KMS-11 (cell line): ENCODE results near the gene CTDP1.

ENCODE experiments used
- H2AFZ ChIP-seq: fragments of 200-600 bp; sonication (generic); 2 replicates; pipeline ENCODE4 v1.6.1; 2016; ENCODE audit warnings: antibody characterized with exemption, mixed run types, low read depth
- H3K27ac ChIP-seq: fragments of 200-600 bp; sonication (generic); 2 replicates; pipeline ENCODE4 v1.6.1; 2016; ENCODE audit warnings: mild to moderate bottlenecking, mixed run types
- H3K27me3 ChIP-seq: fragments of 200-600 bp; sonication (generic); 2 replicates; pipeline ENCODE4 v1.6.1; 2017; ENCODE audit warnings: mild to moderate bottlenecking, low read depth, mixed run types, moderate library complexity; ENCODE audit not compliant: insufficient read depth
- H3K36me3 ChIP-seq: fragments of 200-600 bp; sonication (generic); 2 replicates; pipeline ENCODE4 v1.6.1; 2017; ENCODE audit warnings: mild to moderate bottlenecking, mixed run types; ENCODE audit not compliant: insufficient read depth
- H3K4me1 ChIP-seq: fragments of 200-600 bp; sonication (generic); 2 replicates; pipeline ENCODE4 v1.6.1; 2016; ENCODE audit warnings: mild to moderate bottlenecking, low read depth, mixed run types; ENCODE audit not compliant: poor library complexity, severe bottlenecking
- H3K4me2 ChIP-seq: fragments of 200-600 bp; sonication (generic); 2 replicates; pipeline ENCODE4 v1.7.0; 2016; ENCODE audit warnings: mild to moderate bottlenecking, mixed run types
- H3K4me3 ChIP-seq: fragments of 200-600 bp; sonication (generic); IDR thresholded peaks from 2 replicates; pipeline ENCODE4 v1.6.1; 2017; ENCODE audit warnings: low read depth, low read length, mixed read lengths; ENCODE audit not compliant: insufficient read depth
- H3K79me2 ChIP-seq: fragments of 200-600 bp; sonication (generic); 2 replicates; pipeline ENCODE4 v1.6.1; 2016; ENCODE audit warnings: low read depth, mixed run types; ENCODE audit not compliant: insufficient read depth
- H3K9ac ChIP-seq: fragments of 200-600 bp; sonication (generic); 2 replicates; pipeline ENCODE4 v1.6.1; 2016; ENCODE audit warnings: mild to moderate bottlenecking, mixed run types
- H4K20me1 ChIP-seq: fragments of 200-600 bp; sonication (generic); 2 replicates; pipeline ENCODE4 v1.6.1; 2016; ENCODE audit warnings: mild to moderate bottlenecking, mixed run types; ENCODE audit not compliant: insufficient read depth
- TF ChIP-seq, protein P1 (sequence below): fragments of 200-600 bp; sonication (generic); conservative IDR thresholded peaks from 2 replicates; pipeline ENCODE4 v1.6.1; 2017; ENCODE audit warnings: low read depth, mild to moderate bottlenecking, antibody characterized with exemption, low read length, moderate library complexity, mixed read lengths

The CTDP1 gene

GRCh38 chr18:79736846-79737245 lies 57.2 kb downstream of the CTDP1 start:
- Histone ChIP-seq H3K27me3 (no peaks in the 10 kb centered on the region), H3K4me3 (no peak overlapping the region), H4K20me1 (no peaks in the 10 kb centered on the region), H3K27ac (no peak overlapping the region), H2AFZ (no peak overlapping the region), H3K4me2 (no peak overlapping the region), H3K79me2 (no peaks in the 10 kb centered on the region), H3K4me1 (no peaks in the 10 kb centered on the region), H3K36me3 (peaks cover 24% of the 10 kb centered on the region; the same call in 1 of the 2 replicates), H3K9ac (no peak overlapping the region)
- TF ChIP-seq, protein P1, sequence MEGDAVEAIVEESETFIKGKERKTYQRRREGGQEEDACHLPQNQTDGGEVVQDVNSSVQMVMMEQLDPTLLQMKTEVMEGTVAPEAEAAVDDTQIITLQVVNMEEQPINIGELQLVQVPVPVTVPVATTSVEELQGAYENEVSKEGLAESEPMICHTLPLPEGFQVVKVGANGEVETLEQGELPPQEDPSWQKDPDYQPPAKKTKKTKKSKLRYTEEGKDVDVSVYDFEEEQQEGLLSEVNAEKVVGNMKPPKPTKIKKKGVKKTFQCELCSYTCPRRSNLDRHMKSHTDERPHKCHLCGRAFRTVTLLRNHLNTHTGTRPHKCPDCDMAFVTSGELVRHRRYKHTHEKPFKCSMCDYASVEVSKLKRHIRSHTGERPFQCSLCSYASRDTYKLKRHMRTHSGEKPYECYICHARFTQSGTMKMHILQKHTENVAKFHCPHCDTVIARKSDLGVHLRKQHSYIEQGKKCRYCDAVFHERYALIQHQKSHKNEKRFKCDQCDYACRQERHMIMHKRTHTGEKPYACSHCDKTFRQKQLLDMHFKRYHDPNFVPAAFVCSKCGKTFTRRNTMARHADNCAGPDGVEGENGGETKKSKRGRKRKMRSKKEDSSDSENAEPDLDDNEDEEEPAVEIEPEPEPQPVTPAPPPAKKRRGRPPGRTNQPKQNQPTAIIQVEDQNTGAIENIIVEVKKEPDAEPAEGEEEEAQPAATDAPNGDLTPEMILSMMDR = no peak

GRCh38 chr18:79737426-79737825 lies 57.8 kb downstream of the CTDP1 start:
- TF ChIP-seq, protein P1 = no peak
- Histone ChIP-seq H3K36me3 (peaks cover 21% of the 10 kb centered on the region; the same call in 1 of the 2 replicates), H4K20me1 (no peaks in the 10 kb centered on the region), H3K27me3 (no peaks in the 10 kb centered on the region), H2AFZ (no peak overlapping the region), H3K79me2 (no peaks in the 10 kb centered on the region), H3K4me2 (no peak overlapping the region), H3K27ac (no peak overlapping the region), H3K9ac (no peak overlapping the region), H3K4me3 (no peak overlapping the region), H3K4me1 (no peaks in the 10 kb centered on the region)

DNA sequence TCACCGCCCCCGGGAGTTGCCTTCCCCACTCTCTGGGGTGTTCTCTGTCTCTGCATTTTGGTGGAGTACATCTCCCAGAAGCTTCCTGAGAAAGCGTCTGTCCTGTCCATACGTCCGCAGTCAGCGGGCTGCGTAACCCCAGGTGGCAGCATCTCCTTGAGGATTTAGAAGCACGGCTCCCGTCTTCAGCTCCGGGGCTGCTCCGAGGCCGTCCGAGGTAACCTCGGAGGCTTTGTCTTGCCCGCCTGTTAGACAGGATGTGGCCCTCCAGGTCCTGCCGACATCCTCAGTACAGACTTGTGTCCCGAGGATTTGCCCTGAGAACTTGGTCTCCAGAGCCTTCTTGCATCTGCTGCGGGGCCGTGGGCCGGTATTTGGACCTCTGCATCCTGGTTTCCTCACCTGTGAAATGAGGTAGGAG lies 58.4 kb downstream of the CTDP1 start:
- Histone ChIP-seq H3K27ac (no peak overlapping the region), H3K79me2 (no peaks in the 10 kb centered on the region), H3K4me3 (no peak overlapping the region), H3K9ac (no peak overlapping the region), H3K36me3 (peaks cover 17% of the 10 kb centered on the region; the same call in 1 of the 2 replicates), H3K4me2 (no peak overlapping the region), H4K20me1 (no peaks in the 10 kb centered on the region), H3K27me3 (no peaks in the 10 kb centered on the region), H3K4me1 (no peaks in the 10 kb centered on the region), H2AFZ (no peak overlapping the region)
- TF ChIP-seq, protein P1 = no peak

DNA sequence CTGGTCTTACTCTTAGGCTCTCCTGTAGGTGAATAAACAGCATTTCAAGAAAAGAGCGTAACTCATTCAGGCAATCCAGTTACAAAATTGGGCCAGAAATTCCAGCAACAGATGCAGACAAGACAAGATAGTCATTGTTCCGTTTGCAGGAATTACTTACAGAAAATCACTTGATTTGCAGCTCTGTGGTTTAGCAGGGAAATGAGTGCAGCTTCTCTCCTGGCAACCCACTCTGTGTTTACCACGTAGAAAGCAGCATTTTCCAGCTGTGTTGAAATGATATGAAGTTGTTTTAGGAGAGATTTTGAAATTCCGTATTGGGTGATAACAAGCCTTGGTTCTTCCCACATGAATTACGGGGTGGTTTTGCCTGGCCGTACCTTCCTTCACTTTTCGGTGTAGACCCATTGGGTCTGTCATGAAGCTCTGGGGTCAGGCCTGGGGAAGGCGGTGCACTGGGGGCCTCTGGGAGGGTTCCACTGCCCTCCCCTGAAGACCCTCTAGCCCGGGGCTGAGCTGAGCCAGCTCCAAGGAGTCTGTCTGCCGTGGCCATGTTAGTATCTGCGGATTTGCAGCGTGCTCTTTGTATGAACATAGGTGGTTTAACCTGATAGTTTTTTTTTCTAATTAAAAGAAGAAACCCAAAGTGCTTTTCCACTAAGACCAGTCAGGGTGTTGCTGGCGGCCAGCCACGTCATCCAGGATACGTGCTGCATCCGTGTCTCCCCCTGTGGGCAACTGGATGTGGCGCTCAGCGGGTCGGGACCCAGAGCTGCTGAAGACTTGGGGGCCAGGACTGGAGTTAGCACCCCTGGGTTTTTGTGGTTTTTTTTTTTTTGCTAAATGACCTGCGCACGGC lies 59.2 kb downstream of the CTDP1 start:
- no peak overlapping the region for H3K4me3 ChIP-seq
- no peak overlapping the region for H3K4me2 ChIP-seq
- peaks cover 17% of the 10 kb centered on the region; the same call in 1 of the 2 replicates for H3K36me3 ChIP-seq
- no peaks in the 10 kb centered on the region for H3K79me2 ChIP-seq
- H2AFZ ChIP-seq = no peak overlapping the region
- H3K27me3 ChIP-seq = no peaks in the 10 kb centered on the region
- TF ChIP-seq, protein P1 = no peak
- no peak overlapping the region for H3K9ac ChIP-seq
- no peaks in the 10 kb centered on the region for H4K20me1 ChIP-seq
- H3K4me1 ChIP-seq = no peaks in the 10 kb centered on the region
- no peak overlapping the region for H3K27ac ChIP-seq
